SHP77 (cell line): ENCODE data around the gene CDK4.
"Not testable (repeated sequence)": the region's sequence is repeated elsewhere in the genome, so short reads cannot be mapped to it uniquely, and the experiment has no call there.

Experiments
- DNase-seq, 2 experiments: peaks; one replicate each; lab custom pipeline; 2025; lab: John Stamatoyannopoulos, UW

CDK4 gene

DNA sequence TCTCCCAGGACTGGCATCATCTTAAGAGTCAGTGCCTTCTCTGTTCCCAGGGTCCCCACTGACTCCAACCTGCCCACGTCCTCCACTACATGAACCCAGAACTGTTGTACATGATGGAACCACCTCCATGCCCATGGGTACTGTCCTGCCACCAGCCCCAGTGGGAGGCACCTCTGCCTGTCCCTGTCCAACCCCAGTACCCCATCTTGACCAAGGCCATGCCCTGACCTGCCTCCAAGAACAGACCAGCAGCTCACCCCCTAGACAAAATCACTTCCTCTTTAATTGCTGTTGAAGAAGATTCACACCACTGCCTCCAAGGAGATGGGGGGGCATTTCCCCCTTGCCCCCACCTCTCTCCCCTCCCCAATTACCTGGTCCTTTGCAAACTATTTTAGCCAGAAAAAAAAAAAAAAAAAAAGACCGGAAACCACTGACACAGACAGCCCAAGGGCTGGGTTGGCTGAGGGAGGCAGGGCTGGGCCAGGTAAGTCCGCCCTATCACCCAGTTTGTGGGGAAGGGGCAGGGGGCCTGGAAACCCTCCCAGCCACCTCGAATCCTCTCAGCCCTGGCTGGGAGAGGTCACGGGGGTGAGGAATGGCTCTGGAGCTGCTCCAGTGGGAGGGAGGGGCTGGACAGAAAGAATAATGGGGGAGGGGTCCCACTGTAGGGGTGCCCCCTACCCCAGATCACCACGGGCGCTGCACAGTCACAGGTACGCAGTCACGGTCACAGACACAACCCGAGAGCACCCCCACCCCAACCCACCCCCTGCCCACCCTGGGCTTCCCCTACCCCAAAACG, 27.0 kb downstream of the CDK4 start:
- DNase-seq = no peak

DNA sequence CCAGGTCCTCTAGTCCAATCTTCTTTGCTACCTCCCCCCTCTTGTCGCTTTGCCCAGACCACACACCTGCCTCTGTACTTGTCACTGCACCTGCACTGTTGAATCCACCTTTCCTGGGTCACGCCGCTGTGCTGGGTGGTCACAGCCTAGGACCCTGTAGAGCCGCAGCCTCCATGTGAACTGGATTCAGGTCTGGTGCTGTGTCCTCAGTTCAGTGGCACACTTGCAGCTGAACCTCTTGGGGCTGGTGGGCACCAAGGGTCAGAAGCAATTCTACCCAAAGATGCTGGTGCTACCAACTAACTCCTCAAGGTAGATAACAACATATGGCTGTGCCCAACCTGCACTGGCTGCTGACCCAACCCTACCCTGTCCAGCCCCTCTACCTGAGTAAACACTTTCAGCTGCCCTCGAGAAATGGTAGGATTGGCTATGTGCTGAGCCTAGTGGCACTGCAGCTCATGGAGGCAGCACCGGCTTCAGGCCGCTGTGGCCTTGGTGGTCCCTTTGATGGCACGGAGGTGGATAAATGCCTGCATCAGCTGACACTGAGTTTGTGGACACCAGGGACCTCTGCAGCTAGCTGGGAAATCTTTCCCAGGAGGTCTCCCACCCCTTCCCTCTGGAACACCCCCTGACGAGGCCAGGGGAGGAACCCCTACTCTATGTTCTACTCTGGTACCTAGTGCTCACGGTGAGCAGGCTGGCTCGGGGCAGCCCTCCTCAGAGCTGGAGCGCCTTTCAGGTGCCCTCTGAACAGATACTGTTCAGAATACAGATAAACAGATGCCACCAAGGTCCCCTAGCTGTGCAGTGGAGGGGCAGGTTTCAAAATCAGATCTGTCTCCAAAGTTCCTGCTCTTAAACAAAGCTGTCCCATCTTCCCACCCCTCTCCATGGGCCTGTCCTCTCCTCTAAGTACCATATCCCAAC, 27.8 kb downstream of the CDK4 start:
- DNase-seq = no peak

DNA sequence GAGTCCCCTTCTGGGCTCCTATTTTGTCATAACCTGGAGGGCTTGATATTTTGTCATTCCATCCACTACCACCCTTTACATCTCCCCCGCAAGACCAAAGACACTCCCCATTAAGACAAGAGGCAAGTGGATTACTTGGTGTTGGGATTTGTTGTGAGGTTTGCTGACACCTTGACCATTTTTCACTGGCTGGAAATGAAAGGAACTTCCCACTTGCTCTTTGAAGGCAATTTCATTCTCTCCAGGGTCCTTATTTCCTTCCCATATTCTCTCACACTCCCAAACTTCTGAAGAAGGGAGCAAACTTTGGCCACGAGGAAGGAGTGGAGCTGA, 28.5 kb downstream of the CDK4 start:
- no peak for DNase-seq

DNA sequence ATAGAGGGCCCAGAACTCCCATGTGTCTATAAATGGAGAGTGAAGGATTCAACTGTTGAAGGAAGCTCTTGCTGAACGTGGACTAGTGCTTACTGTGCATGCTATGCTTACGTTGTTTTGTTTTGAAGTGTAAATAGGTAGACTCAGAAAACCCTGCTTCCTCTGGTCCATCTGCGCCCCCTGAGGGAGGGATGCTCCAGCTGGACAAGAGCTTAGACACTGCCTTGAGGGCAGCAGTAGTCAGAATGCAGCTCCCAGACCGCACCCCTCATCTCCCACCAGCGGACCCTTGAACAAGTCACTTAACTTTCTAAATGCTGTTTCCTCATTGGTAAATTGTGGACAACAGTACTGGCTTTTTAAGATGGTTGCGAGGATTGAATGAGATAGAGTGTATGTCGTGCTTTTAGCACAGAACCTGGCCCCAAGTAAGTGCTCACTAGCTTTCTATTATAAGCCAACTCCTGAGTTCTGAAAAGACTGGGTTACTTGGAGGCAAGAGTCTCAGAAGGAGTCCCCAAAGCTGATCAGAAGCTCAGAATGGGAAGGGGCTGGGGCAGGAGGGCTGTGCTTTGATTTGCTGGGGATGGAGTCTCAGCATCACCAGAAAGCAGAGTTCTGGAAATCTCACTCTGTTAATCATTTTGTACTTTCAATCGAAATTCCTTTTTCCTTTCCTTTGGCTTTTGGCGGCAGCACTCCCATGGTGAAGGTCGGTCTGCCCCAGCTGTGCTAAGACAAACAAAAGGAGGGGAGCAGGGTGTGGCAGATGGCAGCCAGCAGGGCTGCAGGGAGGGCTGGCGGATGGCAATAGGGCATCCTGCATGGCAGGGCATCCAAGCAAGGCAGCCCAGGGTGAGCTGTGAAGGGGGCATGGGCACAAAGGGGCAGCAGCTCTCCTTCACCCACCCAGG, 29.1 kb downstream of the CDK4 start:
- DNase-seq = peak in 1 of 2 experiments; percentile 19

DNA sequence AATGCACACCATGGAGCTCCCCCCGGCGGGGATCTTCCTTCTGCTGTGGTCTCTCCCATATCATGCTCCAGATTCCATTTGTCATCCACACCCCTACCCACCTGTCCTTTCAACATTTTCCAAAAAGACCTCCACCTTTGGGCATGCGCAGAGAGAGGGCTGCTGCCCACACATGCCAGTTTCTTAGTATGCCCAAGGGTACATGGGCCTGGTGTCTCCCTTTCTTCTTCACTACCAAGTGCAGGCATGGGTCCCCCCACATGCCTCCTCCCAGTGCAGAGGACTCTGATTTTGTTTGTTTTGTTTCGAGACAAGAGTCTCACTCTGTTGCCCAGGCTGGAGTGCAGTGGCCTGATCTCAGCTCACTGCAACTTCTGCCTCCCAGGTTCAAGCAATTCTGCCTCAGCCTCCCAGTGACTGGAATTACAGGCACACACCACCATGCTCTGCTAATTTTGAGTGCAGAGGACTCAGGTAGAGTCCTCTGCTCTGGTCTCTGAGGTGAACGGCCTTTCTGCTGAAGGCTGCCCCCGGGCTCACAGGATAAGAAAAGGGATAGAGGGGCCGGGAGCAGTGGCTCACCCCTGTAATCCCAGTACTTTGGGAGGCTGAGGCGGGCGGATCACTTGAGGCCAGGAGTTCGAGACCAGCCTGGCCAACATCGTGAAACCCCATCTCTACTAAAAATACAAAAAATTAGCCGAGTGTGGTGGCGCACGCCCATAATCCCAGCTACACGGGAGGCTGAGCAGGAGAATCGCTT, 30.1 kb downstream of the CDK4 start:
- DNase-seq = not testable (repeated sequence)

DNA sequence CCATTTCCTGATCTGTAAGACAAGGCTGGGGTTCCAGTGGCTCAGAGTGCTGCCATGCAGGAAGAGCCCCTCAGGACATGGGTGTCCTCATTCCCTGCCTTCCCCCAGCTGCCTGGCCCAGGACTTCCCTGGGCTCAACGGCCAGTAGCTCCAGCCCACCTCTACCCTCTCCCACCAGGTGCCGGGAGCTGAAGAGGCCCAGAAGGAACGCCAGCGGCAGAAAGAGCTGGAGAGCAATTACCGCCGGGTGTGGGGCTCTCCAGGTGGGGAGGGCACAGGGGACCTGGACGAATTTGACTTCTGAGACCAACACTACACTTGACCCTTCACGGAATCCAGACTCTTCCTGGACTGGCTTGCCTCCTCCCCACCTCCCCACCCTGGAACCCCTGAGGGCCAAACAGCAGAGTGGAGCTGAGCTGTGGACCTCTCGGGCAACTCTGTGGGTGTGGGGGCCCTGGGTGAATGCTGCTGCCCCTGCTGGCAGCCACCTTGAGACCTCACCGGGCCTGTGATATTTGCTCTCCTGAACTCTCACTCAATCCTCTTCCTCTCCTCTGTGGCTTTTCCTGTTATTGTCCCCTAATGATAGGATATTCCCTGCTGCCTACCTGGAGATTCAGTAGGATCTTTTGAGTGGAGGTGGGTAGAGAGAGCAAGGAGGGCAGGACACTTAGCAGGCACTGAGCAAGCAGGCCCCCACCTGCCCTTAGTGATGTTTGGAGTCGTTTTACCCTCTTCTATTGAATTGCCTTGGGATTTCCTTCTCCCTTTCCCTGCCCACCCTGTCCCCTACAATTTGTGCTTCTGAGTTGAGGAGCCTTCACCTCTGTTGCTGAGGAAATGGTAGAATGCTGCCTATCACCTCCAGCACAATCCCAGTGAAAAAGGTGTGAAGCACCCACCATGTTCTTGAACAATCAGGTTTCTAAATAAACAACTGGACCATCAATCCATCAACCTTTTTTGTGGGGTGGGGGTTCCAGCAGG, 31.2 kb downstream of the CDK4 start:
- no peak for DNase-seq

DNA sequence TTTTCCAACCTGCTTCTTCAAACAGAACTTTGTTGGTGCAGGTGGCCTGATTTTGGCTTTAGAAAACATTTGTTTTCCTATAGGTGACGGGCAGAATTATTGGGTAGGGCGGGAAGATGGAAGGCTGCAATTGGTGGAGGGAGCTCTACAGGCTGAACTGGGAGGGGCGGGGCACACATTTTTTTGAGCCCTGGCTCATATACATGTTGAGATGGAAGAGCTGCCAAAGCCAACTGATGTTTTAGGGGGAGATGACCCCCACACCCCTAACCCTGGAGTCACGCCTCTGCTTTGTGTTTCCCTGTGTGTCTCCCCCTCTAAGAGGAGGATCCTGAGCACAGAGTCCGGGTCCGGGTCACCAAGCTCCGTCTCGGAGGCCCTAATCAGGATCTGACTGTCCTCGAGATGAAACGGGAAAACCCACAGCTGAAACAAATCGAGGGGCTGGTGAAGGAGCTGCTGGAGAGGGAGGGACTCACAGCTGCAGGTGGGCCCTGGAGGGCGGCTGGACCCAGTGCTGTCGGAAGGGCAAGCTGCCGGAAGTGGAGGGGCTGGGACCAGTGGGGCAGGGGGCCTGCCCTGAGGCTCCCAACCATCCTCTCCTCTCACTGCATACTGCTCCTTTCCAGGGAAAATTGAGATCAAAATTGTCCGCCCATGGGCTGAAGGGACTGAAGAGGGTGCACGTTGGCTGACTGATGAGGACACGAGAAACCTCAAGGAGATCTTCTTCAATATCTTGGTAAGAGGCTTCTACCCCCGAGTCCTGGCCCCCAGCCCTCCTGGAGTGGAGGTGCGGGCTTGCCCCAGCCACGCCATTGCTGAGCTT, 32.1 kb downstream of the CDK4 start:
- DNase-seq = no peak

DNA sequence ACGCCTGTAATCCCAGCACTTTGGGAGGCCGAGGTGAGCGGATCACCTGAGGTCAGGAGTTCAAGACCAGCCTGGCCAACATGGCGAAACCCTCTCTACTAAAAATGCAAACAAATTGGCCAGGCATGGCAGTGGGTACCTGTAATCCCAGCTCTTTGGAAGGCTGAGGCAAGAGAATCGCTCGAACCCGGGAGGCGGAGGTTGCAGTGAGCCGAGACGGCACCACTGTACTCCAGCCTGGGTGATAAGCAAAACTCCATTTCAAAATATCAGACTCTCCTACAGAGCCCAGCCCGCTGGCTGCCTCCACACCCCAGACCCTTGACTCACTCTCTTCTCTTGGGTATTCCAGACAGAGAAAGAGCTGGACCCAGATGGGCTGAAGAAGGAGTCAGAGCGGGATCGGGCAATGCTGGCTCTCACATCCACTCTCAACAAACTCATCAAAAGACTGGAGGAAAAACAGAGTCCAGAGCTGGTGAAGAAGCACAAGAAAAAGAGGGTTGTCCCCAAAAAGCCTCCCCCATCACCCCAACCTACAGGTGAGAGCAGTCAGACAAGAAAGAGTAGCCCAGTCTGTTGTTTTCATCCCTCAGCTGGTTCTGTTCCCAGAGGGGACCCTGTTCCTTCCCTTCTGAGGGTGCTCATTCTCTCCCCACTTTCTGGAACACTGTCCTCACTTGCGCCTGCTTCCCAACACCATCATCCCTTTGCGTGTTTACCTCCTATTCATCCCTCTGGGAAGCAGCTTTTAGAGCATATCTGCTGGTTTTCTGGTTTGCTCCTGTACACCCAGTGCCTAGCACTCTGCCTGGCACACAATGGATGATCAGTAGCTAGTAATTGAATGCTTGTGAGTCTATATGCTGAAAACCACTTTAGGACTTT, 33.2 kb downstream of the CDK4 start:
- DNase-seq = no peak

DNA sequence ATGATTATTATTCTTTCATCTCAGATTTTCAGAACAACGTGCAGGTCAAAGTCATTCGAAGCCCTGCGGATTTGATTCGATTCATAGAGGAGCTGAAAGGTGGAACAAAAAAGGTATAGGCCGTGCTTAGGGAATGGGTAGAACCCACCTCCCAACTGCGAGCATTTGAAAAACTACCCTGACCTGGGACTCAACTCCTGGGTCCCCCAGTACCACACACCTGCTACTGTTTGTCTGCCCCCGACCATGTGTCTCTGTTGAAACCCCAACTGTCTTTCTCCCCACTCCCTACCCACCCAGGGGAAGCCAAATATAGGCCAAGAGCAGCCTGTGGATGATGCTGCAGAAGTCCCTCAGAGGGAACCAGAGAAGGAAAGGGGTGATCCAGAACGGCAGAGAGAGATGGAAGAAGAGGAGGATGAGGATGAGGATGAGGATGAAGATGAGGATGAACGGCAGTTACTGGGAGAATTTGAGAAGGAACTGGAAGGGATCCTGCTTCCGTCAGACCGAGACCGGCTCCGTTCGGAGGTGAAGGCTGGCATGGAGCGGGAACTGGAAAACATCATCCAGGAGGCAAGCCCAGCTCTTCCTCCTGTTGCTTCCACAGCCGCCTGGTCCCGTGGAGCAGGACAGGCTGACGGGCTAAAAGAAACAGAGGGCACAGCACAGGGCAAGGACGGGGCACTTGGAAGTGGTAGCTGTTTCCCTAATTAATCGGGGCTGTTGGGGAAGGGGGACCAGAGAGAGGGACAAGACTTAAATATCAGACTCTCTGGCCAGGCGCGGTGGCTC, 34.1 kb downstream of the CDK4 start:
- no peak for DNase-seq

DNA sequence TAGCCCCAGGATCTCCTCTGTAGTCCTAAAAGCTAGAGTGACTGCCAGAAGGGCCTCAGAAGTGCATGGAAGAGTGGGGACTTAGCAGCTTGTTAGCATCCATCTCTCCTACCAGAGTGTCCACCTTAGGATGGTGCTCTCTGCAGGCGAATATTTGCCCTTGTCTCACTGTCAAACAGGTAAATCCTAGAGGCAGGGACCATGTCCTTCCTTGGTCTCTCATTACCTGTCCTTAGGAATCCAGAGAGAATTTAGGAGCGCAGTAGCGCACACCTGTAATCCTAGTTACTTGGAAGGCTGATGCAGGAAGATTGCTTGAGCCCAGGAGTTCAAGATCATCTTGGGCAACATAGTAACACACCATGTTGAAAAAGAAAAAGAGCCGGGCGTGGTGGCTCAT, 35.0 kb downstream of the CDK4 start:
- DNase-seq = no peak

DNA sequence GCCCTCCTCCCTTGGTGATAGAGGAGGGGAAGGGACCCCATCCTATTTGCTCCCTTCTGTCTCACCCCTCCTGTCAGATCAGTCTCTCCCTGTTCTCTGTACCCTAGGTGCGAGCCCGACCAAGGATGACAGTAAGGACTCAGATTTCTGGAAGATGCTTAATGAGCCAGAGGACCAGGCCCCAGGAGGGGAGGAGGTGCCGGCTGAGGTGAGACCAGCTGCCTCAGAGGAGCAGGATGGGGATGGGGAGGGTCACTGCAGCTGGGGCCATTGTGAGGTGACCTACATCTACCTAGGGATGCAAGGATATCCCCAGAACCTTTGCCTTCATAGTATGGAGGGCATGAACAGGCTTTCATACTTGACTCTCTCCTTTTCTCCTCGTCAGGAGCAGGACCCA, 35.8 kb downstream of the CDK4 start:
- no peak for DNase-seq

DNA sequence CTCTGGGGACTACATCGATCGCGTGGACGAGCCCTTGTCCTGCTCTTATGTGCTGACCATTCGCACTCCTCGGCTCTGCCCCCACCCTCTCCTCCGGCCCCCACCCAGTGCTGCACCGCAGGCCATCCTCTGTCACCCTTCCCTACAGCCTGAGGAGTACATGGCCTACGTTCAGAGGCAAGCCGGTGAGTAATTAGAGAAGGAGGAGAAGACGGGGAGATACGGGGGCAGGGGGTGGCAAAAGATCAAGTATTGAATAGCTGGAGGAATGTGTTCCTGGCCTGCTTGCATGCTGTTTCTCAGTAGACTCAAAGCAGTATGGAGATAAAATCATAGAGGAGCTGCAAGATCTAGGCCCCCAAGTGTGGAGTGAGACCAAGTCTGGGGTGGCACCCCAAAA, 36.3 kb downstream of the CDK4 start:
- DNase-seq = no peak

DNA sequence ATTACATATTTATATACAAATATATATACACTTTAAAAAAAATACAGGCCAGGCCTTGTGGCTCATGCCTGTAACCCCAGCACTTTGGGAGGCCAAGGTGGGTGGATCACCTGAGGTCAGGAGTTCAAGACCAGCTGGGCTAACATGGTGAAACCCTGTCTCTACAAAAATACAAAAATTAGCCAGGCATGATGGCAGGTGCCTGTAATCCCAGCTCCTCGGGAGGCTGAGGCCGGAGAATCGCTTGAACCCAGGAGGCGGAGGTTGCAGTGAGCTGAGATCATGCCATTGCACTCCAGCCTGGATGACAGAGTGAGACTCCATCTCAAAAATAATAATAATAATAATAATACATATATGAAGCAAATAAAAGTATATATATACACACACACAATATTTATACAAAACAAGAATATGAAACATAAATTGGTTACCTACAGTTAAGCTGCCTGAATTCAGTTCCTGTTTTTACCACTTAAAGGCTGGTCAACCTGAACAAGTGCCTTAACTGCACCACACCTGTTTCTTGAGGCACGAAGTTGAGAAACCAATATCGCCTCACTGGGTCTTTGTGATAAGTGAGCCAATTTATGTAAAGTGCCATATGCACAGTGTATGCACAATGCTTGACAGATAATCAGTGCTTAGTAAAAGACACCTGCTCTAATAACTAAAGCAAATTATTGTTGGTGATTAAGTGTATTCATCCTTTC, 36.9 kb downstream of the CDK4 start:
- DNase-seq = not testable (repeated sequence)

DNA sequence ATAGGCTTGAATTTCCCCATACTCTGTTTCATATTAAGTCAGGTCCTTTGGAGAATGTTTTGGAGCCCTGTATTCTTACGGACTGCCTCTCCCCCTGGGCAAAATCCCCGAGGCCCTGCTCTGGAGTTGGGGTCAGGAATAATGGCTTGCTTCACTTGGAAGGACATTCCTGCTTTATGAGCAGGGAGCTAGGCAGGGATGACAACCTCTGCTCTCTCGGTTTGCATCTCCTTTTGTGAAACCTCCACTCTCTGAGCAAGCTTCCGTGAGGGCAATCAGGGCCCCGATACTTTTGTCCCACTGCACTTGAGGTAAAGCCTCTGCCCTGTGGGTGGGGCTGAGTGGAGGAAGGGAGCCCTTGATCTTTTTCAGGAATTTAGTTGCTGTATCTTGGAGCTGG, 38.9 kb downstream of the CDK4 start:
- DNase-seq = no peak

DNA sequence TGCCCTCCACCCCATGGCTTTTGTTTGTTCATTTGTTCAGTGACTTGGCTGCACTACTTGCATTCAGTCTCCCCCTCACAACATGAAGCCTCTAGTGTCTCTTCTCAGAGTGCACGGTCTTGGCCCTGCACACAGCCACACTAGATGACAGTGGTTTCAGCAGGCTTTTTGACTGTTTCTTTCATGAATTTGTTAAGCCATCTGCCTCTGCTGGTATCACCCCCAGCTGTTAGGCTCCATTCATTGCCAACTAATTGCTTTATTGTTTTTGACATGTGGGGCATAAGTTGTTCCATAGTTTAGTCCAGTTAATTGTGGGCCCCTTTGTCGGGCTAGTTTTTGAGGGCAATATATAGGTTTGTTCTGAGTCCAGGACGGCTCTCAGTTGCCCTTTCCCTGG, 39.4 kb downstream of the CDK4 start:
- DNase-seq = no peak

DNA sequence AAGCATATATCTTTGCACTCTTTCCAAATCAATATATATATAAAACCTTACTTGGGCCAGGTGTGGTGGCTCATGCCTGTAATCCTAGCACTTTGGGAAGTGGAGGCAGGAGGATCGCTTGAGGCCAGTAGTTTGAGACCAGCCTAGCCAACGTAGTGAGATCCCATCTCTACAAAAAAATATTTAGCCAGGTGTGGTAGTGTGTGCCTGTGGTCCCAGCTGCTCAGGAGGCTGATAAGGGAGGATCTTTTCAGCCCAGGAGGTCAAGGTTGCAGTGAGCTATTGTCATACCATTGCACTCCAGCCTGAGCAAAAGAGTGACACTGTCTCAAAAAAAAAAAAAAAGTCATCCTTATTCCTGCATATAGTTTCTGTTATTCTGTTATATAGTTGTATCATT, 43.8 kb downstream of the CDK4 start:
- DNase-seq = no peak

DNA sequence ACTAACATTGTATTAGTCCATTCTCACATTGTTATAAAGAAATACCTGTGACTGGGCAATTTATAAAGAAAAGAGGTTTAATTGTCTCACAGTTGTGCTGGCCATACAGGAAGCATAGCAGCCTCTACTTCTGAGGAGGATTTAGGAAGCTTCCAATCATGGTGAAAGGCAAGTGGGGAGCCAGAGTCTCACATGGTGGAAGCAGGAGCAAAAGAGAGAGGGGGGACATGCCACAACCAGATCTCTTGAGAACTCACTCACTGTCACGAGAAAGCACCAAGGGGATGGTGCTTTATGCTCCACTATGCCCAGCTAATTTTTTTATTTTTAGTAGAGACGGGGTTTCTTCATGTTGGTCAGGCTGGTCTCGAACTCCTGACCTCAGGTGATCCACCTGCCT, 44.9 kb downstream of the CDK4 start:
- DNase-seq = no peak
